HG03432 (cell line): ENCODE results near the gene PALM2AKAP2.
"Not testable (repeated sequence)": the region's sequence is repeated elsewhere in the genome, so short reads cannot be mapped to it uniquely, and the experiment has no call there.

Experiments
- ATAC-seq: cut with Tn5 transposase; IDR thresholded peaks from one replicate; pipeline ENCODE4 v1.9.1; 2021; ENCODE audit warnings: mild to moderate bottlenecking, moderate library complexity; ENCODE audit not compliant: unreplicated experiment

PALM2AKAP2 gene

DNA sequence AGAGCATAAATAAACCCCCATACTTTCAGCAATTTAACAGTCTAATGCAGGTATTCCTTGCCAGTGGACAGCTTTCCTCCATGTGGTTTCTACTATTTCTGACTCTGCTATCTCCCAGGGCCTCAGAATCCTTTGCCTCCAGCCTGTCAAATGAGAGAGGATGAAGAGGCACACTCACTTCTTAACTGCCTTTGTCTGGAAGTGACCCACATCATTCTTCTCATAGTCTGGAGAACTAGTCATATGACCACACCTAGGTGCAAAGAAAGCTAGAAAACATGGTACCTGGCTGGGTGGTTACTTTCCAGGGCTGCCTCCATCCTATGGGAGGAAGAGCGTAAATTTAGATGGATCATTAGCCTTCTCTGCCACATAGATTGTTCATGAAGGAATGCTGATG, 22.5 kb downstream of the PALM2AKAP2 start:
- ATAC-seq = no peak

DNA sequence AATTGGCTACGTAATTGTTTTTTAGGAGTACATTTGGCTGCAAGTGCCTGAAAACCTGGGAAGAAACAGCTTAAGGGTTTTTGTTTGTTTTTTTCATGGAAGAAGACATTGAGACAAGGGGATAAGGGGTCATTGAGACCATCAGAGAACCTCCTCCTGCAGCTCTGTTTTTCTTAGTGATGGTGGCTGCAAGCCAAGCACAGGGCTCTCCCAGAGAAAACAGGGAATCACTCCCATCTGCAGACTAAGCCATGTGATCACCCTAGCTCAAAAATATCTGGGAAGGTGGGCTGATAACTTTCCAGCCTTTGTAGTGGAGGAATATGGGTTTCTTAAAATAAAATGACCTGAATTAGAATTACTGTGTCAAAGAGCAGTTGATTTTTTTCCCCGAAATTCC, 25.1 kb downstream of the PALM2AKAP2 start:
- ATAC-seq = no peak

DNA sequence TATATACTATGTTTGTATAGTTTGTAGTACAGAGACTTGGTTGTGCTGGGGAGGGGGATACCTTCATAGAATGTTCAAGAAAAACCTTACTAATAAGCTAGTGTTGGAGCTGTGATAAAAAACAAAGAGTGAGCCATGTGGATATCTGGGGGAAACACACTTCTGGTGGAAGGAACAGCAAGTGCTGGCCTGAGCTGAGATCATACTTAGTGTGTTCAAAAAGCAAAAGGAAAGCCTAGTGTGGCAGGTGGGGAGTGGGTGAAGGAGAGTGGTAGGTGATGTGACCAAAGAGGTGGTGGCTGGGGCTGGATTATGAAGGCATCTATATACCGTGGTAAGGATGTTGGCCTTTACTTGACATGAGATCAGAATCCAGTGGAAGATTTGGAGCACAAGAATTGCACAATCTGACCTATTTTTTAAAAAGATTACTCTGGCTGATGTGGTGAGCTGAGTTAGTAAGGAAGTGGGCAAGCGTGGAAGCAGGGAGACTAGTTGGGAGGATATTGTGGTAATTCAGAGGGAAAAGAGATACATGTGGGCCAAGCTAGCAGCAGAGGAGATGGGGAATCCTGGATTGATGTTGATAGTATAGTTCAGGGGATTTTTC, 26.6 kb downstream of the PALM2AKAP2 start:
- ATAC-seq = no peak

DNA sequence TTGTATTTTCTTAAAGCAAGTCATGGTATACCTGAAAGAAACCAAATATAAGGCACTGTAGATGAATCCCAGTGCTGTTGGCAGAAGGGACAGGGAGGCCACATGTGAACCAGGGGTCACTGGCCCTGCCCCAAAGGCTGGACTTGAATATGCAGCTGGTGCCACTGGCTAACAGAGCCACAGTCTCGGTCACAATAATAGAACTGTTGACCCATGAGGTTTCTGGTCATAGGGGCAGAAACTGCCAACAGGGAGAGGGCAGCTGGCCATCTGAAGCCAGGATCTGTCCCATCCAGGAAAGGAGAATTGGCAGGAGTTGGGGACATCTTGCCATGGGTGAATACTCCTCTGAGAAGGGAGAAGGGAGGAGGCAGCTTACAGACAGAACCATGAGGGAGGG, 31.9 kb downstream of the PALM2AKAP2 start:
- ATAC-seq = no peak

DNA sequence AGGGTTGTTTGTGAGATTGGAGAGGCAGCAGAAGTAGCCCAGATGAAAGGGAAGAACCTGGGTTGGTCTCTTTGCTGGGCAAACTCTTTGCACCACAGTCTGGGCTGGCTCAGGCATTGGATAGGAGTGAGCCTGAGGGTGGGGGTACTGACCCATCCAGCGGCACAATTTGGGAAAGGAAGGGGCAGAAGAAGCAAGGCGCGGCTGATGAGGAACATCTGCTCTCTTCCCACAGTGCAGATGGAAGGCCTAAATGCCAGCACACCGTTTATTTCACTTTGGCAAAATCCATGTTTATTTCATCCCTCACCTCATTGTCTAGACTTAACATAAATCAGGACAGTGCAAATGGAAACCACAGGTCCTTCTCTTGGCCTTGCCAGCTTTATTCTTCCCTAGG, 32.3 kb downstream of the PALM2AKAP2 start:
- no peak for ATAC-seq

DNA sequence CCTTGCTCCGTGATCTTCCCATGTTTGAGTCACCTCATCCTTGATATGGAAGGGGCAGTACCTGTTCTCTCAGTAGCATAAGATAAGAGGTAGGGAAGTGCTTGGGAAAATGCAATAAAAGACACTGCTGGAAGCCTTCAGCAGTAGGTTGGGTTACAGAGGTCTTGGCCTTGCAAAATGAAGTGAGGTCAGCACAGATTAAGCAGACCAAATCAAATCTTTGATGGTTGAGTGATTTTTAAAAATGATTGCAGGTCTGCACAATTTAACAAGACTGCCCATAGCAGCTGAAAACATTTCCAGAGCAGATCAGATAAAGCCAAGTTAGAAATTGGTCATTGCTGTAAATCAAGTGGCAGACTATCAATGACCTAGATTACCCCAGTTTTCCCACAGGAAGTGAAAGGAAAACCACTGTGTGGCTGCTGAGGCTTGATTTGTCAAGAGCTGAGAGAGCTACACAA, 32.9 kb downstream of the PALM2AKAP2 start:
- ATAC-seq = no peak

DNA sequence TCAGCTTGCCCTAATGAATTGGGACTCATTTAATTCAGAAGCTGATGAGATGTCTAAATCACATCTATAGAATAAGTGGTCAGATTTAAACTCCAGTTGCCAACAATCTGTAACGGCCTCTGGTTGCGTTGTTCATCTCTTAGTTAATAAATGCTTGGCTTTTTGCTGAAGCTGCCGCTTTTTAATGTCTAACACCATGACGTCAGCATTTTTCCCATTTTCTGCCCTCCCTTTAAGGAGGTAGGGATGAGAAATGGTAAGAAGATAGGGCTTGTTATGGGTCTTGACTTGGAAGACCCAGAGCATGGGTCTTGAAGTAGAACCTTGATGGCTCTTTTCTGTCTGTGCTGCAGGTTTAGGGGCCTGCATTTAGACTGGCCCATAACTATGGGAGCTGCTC, 33.3 kb downstream of the PALM2AKAP2 start:
- ATAC-seq = no peak

DNA sequence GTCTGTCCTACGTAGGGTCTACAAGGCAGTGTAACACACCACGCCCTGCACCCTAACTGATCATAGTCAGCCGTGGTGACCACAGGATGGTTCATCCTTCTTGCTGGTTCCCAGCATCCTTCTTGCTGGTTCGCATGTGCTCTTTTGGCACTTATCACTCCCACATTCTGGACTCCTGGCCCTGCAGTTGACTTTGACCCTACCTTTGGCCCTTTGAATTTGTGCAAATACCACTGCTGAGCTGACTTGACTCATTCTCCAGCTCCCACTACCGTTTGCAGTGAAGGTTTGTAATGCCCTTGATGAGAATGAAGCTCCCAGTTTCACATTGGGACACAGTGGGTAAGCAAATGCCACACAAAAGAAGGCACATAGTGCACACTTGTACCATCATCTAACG, 33.8 kb downstream of the PALM2AKAP2 start:
- no peak for ATAC-seq

DNA sequence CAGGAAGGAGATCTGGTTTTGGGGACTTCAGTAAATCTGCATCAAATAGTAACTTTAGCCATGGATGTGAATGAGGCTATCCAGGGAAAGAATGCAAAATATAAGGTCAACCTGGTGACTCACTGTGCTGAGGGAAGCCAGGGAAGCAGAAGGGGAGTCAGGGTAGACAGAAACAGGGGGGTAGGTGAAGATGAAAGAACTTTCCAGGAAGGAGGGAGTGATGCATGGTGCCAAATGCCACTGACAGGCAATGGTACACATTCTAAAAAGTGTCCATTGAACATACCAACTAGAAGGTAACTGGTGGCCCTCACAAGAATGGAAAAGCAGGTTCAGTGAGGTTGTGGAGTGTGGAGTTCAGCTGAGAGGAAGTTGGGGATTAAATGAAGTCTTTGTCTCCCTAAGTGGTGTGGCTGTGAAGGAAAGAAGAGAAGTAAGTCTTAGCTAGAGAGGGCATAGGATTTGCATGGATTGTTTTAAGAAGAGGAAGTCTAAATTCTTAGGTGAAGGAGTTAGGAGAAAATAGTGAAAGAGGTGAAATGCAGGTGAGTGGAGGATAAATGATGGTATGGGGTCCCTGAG, 35.5 kb downstream of the PALM2AKAP2 start:
- ATAC-seq = no peak

DNA sequence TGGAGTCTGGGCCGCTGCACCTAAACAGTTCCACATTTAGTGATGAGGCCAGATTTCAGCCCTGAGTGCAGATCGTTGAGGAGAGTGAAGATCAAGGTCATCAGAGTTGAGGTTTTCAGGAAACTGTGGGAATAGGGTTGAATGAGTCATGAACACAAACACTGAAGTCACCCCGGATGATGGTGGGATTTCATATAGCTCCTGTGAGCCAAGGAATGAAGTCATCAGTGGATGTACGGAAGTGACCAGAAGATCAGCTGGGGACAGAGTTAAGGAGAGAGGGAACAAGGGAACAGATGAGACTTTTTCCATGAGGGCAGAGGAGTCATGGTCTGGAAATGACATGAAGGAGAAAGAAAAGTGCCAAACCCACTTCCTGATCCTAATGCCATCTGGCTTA, 36.5 kb downstream of the PALM2AKAP2 start:
- no peak for ATAC-seq

DNA sequence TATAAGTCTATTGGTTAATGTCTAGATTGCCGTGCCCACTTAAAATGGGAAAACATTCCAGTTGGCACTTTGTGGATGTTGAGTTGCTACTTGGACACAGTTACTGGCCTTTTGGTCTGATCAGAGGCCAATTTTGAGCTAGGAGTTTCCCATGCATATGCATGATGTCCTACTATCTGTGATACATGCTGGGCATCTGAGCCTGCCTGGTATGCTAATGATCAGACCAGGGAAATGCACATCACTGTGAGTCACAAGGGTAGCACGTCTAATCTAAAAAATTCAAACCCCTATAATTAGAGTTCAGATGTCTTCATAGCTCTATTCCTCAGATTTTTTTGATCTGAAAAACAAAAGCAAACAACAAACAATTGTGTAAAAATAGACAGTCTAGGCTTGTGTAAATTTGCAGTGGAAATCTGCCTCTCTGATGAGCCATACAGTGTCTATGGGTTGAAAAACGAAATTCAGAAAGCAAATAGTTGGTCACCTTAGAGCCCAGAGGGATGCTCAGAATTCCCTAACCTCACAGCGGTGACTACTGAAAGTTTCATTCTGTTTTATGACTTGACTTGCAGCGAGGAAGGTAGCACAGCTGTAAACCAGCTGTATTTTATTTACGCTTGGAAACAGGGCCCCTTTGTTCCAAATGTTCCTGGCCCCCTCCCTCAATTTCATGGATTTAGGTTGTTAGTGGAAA, 37.3 kb downstream of the PALM2AKAP2 start:
- ATAC-seq = no peak

DNA sequence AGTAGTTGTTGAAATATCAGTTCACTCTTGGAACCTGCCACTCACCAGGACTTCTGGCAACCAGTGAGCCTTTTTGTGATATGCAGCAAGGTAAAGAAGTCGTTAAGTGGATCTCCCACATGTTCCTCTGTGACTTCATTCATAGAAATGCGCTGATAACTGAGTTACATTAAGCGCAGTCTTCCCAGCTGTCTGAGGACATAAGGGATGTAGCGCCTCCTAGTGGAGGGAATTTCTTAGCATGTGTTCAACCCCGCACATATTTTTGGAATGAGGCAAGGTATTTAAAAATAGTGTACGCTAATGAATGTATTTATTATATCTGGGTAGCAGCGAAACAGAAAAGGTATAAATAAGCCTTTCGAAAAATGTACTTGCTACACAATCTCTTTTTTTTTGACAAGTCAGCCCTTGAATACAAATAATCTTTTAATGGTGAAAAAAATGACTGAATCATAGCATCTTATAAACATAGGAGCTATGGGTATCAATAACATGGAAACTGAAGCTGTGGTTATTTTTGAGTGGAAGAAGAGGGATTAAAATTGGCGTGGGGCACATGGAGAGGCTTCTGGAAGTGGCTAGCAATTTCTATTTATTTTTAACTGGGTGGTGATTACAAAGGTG, 38.0 kb downstream of the PALM2AKAP2 start:
- peak; percentile 72 for ATAC-seq

DNA sequence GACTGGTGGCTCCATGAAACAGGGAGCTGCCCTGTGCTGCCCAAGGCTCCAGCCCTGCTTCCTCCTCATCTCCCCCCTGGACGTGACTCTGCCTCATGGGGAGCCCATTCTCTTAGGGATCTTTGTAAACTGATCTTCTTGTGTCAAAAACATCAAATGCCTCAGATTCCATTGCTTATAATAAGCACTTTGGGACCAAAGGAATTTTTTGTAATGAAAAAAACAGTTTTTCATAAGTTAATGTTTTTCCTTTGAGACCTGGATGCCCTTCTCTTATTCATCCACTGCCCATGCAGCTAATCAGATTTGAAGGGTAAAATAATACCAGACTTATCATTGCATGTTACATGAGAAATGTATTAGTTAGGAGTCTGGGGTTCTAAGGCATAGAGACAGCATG, 41.7 kb downstream of the PALM2AKAP2 start:
- no peak for ATAC-seq

DNA sequence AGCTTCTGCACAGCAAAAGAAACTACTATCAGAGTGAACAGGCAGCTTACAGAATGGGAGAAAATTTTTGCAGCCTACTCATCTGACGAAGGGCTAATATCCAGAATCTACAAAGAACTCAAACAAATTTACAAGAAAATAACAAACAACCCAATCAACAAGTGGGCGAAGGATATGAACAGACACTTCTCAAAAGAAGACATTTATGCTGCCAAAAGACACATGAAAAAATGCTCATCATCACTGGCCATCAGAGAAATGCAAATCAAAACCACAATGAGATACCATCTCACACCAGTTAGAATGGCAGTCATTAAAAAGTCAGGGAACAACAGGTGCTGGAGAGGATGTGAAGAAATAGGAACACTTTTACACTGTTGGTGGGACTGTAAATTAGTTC, 45.4 kb downstream of the PALM2AKAP2 start:
- ATAC-seq = not testable (repeated sequence)

DNA sequence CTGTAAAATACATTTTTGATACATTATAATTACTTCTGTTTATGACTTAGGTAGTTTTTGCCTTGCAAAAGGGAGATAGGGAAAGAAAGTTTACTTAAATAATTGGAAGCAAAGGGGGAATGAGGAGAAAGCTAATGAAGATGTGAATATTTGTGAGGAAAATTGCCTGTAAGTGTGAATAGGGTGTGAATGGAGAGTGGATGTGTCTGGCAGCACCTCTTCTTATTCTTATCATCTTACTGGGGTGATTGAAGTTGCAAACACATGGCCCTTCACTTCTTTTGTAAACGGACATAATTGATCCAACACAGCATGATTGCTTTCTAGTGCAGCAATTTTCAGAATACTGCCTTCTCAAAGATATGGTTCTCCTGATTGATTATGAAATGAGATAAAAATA, 46.6 kb downstream of the PALM2AKAP2 start:
- no peak for ATAC-seq

DNA sequence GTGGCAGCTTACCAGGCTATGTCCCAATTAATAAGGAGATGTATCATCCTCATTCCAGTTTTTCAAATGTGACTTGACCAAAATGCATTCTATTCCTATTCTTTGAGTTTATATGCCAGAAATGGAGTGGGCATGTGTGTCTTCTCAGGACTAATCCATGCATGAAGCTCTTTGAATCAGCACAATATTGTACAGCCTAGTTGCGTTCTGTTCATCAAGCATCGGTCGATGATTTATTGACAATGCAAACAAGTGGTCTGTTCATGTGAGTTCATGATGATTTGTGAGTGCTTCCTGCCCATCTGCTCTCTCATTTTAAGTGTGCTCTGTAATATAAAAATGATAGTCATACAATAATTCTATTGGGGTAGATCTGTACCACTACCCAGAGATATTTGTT, 48.3 kb downstream of the PALM2AKAP2 start:
- ATAC-seq = no peak
